Glomerular endothelial cell (primary cell): ENCODE data around the gene RELN. TPM values are rescaled to one million over a fixed set of nuclear protein-coding genes. Genes with fewer than 3 reads are reported as not detected.

ENCODE experiments used
- DNase-seq: peaks from one replicate; pipeline ENCODE4 v3.0.0-alpha.2; 2011; ENCODE audit warnings: low read depth, low spot score; ENCODE audit errors: extremely low read depth
- total RNA-seq: library from RNA; depleted of rRNA; stranded (reverse); fragments of >200 nt; gene quantifications from 2 replicates; pipeline ENCODE4 v1.2.3, GENCODE V29; 2015

The RELN gene
- total RNA-seq, 1 donor from 2014 or later = 8.1 TPM

DNA sequence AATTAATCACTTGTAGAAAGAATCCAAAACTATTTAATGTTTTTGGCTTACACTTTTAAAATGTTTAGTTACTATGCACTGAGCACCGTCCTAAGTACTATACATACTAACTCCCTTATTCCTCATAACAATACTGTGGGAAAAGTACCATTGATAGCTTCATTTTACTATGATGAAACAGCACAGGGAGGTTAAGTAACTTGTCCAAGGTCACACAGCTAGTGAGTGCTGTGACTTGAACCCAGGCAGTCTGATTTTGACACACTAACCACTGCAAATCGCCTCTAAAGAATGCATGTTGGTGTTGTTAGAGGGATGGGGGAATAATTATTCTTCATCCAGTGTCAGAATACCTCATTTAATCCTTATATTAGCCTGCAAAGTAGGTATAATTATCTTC lies 1.9 kb upstream of the RELN start:
- no peak for DNase-seq

DNA sequence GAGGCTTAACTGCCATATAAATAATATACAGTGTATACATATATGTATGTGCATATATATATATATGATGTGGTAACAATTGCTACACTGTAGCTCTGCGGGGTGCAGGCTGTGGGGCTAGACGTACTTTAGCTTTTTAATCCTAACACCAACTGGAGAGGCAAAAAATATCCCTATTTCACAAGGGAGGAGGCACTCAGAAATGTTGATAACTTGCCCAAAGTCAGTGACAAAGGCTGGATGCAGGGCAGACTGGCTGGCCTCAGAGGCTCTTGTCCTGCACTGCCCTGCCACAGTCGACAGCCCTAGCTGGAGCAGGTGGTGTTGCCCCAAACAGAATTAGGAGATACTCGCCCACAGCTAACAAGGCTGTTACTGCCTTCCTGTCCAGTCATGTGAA lies 1.5 kb upstream of the RELN start:
- DNase-seq = no peak

DNA sequence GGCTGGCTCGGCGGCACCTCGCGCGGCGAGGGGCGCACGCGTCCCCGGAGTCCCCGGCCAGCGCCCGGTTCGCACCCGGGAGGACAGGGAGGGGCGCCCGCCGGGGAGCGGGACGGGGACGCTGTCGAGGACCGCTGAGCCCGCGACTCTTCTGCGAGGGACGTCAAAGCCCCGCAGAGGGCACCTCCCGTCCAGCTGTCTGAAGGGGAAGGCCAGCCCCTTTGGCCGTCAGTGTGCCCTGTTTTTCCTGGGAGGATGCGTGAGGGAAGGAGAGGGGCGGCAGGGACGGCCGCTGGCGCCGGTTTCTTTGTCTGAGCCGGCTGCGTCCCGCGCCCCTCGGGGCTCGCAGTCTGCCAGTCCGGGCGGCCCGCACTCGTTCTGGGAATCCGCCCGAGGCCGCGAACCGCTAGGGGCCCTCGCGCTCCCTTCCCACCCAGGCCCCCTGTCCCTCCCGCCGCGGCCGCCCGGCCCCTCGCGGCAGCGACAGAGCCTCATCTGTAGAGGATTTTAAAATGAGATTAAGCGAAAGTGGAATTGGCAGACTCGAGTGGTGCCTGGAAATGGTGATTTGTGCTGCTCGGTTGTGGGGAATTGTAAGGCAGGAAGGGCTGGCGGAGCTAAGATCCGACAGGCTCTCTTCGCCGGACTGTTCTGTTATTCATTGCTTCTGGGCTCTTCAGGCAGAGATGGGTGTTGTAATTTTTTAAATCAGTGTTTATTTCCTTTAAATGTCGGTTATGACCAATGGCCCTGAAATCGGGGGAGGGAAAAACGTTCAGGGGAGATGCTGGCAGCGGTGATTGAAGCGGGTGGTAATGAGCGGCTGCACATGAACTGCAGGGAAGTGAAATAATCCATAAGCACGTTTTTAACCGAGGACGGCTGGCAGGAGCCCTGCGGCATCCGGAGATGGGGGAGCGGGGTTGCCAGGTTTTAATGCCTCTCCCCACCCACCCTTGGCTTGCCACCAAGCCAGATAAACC lies 618 bp upstream of the RELN start:
- DNase-seq = no peak

DNA sequence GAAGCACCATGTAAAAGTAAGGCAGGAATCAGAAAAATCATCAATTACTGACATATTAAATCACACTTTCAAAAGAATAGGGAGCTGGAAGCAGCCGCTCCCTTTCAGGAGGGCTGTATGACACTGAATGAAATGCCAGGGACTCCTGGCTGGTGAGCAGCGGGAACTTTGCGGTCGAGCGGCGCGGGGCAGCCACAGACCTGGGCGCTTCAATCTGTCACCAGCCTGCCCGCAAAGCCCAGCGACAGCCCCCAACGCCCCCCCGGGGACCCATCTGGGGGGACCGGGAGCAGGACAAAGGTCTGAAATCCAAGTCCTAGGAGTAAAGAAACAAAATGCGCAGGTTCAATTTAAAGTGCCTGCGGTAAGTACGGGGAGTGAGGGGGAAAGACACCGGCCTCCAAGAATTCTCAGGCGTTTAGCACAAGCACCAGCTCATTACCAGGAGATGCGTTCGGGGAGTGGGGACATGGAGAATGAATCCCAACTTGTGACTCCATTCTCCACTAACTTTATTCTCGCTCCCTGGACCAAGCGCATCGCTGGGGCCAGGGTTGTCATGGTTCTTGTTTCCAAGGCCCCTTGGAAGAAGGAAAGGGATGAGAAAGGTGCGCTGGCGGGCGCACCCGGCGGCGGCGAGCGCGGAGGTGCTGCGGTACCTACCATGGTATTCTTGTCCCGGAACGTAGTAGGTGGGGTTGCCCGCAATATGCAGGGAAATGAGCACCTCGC lies 824 bp downstream of the RELN start:
- DNase-seq = no peak

DNA sequence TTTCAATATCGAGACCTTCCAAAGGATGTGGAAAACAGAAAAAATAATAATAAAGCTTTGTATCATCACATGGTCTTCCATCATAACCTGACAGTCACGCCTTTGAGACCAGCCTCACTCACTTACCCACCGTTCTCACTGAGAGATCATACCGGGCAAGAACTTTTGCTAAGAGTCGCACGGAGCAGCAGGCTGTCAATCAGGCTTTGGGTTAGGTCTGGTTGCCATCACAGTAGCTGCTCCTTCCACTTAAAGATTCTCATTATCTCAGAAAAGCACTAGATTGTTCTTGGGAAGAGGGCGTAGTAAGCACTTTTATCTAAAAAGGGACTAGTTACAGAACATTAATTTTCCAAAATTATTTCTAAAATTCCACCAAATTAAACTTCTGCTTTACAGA lies 2.0 kb downstream of the RELN start:
- DNase-seq = no peak

DNA sequence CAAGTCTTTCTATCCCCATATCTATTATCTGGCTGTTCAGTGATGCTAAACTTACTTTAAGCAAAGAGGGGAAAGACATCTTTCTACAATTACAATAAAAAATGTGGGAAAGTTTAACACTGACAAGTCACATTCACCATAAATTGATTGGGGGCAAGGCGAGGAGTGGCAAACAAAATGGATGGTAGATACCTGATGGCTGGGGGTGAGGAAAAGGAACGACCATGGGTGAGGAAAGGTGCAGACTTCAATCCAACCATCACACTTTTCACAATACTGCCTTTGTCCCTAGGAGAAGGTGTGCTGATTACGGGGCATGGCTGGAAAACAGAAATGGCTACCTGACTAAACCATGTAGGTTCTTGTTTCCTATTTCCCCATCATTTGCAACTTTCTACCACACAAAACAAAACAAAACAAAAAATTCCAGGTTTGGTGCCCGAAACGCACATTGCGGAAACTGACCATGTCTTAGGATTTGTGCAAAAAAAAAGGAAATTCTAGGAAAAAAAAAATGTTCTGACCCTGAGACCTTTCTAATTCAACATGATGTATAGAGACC lies 3.8 kb downstream of the RELN start:
- DNase-seq = no peak

DNA sequence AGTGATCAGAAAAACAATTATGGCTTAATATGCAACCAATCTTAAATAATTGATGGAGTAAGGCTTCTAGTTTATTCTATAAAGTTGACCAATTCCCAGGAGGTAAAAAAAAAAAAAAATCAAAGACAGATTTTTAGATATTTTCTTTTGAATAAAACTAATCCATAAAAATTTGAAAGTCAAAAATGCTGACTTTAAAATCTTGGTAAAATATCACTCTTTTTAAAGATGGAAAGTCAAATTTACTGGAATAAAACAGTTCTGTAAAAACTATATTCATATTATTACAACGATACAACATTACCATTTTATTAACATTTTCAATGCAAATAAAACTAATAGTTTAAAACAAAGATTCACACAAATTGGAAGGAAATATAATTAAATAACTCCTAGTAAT lies 5.4 kb downstream of the RELN start:
- DNase-seq = no peak

DNA sequence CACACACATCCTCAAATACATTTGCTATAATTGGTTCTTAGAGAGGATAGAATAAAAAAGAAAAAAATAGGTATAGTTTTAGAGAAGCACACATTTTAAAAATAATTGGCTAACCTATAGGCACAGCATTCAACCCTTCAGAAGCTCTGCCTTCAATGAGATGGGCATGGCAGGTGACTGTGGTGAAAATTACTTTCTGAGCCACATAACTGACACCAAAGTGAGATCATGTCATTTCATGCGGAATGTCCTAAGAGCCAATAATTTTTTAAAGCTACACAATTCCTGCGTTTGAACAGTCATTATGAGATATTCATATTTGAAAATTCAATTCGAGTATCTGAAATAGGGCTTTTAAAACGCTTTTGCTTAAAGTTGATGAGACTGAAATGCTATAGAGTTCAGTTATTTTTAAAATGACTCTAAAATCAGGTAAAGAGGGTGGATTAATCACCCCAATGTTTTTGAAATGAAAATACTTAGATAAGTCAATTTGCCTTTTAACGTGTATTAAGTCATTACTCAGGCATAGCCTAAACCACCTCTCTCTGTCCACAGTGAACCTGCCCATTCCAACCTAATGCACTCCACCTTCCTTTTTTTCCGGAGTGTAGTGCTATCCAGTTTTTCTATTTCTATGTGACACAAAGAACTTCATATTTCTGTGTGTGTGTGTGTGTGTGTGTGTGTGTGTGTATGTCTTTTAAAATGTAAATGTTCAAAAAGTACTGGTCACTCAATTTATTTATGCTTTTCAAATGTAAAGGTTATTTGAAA lies 6.1 kb downstream of the RELN start:
- no peak for DNase-seq

DNA sequence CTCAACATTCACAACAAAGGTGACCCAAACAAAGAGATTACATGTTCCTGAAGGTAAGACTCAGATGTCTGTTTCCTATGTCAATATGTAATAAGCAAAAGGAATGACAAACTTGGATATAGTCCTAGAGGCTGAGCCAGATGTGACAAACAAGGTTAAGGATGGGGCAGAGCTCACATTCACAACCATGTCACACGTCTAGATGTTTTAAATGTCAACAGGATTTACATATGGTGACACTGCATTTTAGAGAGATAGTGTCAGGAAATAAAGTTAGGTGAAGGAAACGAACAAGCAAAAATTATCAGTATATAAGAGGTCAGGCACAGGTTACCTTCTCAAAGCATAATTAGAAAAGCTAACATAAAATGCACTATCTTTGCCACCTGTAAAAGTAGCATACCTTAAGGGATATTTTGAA lies 8.4 kb downstream of the RELN start:
- no peak for DNase-seq

DNA sequence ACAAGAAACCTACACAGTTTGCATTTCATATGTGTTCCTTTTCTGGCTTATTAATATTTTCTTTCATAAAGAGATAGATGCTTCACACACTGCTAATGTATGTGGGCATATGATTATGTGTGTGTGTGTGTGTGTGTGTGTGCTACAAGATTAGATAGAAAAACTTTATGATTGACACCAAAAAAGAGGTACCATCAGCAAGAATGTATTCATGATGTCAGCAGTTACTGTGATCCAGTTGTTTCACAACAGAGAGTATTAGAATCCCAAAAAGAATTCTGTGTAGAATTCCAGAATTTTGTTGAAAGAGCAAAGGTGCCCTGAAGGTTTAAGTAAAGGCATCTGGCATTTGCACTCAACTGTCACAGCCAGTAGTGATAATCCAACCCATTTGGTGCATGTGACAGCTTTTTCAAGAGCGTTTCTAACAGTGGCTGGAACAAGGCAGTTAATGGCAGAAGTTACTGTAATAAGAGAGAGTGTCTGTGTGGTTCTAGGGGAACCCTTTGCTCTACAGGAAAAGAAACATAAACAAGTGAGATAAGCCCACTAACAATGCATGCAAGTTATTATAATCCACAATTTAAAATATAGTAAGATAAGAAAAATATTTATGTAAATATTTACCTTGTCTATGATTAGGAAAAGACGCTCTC lies 16.6 kb downstream of the RELN start:
- no peak for DNase-seq

DNA sequence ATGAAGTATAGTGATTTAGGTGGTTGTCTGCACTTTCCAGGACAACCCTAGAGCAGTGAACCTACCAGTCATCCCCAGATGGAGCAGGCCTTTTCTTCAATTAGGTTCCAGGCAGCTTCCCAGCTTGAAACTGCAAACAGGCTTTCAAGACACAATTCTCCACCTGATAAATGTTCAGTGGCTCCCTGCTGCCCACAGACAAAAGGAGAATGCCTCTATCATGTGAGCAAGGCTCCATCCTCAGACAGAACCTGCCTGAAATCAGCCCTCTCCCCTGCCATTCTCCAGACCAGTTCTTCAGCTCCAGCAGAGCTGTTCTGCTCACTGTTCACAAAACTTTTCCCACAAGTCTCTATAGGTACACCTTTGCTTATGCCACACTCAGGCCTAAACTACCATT lies 22.1 kb downstream of the RELN start:
- no peak for DNase-seq

DNA sequence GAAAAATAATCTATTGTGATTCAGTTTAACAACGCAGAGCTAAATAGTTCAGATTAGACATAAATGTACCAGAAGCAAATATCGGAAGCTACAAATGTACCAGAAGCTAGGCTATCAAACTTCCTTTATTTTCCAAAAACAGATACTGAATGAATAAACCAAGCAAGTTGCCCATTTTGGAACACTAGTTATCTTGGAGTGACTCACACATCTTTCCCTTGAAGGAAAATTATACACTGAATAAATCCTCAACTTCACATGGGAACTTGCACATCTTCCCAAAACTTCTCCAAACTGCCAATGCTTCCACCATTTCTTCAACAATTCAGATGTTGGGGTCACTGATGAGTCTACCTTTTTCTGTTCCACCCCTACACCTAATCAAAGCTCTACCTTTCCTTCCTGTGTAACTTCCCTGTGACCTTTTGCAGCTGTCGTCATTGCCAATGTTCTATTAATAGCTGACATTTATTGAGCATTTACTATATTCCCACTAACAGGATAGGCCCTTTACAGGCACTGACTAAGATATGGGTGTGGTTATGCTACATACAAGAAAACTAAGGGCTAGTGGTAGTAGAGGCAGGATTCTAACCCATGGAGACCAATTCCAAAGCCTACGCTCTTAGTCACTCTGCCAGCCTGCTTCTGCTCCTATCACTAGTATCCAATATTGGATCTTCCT lies 22.7 kb downstream of the RELN start:
- DNase-seq = no peak

DNA sequence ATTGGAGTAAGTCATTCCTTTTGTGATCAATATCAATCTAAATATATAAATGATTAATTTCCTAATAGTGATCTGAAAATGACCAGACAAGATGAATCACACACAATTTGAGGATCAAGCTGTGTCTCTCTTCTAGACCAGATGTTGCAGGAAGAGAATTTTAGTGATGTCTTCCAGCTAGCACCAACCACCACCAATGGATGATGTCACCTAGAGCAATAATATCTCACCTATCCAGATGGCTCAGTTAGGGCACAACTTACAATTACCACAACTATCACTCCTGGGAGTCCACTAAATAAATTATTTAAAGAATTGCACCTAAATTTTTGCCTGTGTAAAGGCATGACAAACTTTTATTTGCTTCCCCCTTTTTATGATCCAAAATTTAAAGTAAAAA lies 25.2 kb downstream of the RELN start:
- no peak for DNase-seq

DNA sequence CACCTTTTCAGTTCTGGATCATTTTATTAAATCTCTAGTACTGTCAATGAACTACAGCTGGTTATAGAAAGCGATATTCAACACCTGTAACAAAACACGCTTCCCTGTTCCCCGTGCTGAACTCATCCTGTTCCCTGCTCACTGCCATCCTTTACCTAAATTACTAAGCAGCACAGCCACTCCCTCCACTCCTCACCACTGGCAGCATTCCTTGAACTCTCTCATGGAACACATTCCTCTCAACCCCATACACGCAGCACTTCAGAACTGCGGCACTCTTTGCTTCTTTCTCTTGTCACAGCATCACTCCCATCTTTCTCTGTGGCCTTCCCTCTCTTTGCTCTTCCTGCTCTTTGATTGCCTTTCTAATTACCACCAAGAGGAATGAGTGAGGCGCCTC lies 27.4 kb downstream of the RELN start:
- no peak for DNase-seq

DNA sequence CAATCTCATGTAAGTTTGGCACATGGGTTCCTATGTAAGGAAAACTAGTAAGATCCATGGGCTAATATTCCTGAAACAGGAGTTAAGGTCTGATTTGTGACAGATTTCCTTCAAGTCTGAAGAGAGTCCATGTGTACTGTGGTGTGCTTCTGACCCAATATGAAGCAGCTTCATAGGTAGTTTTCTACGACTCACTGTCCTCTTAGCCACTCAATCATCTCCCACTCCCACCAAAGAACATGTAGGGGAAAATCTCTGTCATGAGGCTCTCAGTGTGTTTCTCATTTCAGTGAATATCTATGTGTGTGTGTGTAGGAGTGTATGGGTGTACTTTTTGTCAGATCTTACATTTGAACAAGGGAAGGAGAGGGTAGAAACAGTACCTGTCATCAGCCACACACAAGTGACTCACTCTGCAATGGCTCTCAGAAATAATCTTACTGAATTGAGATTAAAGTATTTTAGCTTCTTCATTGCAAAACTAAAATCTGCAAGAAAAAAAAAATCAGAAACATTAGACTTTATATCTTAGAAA lies 31.1 kb downstream of the RELN start:
- no peak for DNase-seq

DNA sequence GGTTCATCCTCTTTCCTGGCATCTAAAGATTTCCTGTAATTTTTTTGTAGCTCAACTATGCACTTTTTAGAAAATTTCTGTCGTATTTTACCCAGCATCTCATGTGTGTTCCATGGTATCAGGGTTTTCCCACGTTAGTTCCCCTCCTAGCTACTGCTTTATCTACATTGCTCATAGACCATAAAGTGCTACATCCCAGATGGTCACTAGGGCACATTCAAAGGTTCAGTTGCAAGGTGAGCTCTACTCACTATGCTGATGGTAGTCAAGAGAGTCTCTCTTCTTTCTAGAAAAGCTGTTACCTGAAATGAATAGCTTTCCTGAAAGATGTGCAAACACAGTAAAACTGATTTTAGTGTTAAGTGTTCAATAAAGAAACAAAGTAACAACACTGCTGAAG lies 33.5 kb downstream of the RELN start:
- no peak for DNase-seq

DNA sequence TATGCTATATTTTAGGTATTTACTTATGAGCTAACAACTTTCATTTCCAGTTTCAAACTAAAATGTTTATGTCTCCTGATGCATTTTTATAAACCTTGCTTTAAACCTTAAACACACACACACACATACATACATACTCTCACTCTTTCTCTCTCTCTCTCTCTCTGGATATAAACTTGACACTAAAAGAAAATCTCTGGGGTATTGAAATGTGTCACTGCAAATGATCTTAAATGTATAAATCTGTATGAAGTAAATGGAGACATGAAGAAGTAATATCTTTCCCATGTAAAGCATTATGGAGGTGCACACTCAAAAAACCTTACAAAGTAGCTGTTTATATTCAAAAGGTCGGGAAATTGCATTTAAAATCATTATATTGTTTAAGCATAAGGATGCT lies 37.0 kb downstream of the RELN start:
- no peak for DNase-seq

DNA sequence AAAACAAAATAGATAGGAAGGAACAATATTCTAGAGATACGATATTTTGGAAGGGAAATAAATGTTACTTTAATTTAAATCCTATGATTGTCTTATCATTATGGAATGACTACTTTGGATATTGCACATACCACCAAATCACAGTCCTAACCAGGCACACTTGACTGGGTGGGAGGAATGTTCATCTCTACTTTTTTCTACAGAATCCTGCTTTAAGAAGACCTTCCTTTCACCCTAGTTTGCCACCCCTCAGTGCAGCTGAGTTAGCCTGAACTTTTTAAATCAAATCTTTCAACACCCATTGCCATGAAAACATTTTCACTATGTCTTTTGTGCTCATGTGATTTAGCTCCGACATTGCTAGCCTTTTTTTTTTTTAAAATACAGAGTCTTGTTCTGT lies 38.1 kb downstream of the RELN start:
- no peak for DNase-seq

DNA sequence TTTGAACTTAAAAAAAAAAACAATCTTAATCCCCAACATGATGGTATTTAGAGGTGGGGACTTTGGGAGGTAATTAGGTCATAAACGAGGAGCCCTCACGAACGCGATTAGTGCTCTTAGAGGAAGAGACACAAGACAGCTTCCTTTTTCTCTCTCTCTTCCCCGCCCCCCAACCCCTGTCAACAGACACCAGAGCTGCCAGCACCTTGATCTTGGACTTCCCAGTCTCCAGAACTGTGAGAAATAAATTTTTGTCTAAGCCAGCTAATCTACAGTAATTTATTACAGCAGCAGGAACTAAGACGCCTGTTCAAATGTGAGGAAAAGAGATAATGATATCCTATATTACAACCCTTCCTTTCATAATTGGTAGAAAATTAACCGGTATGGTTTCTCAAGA lies 40.1 kb downstream of the RELN start:
- DNase-seq = no peak
